Stomach smooth muscle (tissue), 2 donors: ENCODE data around the gene MIR17HG.

Experiments
- H3K27ac ChIP-seq: one replicate; pipeline ENCODE4 v1.7.0; 2013; ENCODE audit warnings: mild to moderate bottlenecking, low read length, inconsistent platforms
- H3K27me3 ChIP-seq, 2 donors: one replicate each; pipeline ENCODE4 v1.7.0; 2013; ENCODE audit warnings: low read length in 2 of 2; ENCODE audit not compliant: insufficient read depth in 2 of 2, control insufficient read depth in 1 of 2
- H3K36me3 ChIP-seq, 2 donors: one replicate each; pipeline ENCODE4 v1.7.0; 2013; ENCODE audit warnings: low read length in 2 of 2; ENCODE audit not compliant: control insufficient read depth in 2 of 2, insufficient read depth in 2 of 2
- H3K4me1 ChIP-seq: one replicate; pipeline ENCODE4 v1.7.0; 2013; ENCODE audit warnings: low read length; ENCODE audit not compliant: control insufficient read depth, insufficient read depth
- H3K4me3 ChIP-seq, 2 donors: one replicate each; pipeline ENCODE4 v1.7.0; 2013; ENCODE audit warnings: low read length in 2 of 2
- H3K9ac ChIP-seq, 2 donors: one replicate each; pipeline ENCODE4 v1.7.0; 2013; ENCODE audit warnings: low read length in 2 of 2, mild to moderate bottlenecking in 1 of 2
- H3K9me3 ChIP-seq, 2 donors: one replicate each; pipeline ENCODE4 v1.7.0; 2013; ENCODE audit warnings: low read length in 2 of 2; ENCODE audit not compliant: control insufficient read depth in 2 of 2
- donor health status: healthy.
- donor health status: Pancreatic carcinoma.

The MIR17HG gene

GRCh38 chr13:91368676-91369440 is 21.4 kb downstream of the MIR17HG start:
- no peaks in the 10 kb centered on the region for H3K9me3 ChIP-seq

GRCh38 chr13:91369441-91369831 is 21.9 kb downstream of the MIR17HG start:
- Histone ChIP-seq H3K4me3 (no peak overlapping the region), H3K4me1 (no peaks in the 10 kb centered on the region), H3K27ac (no peak overlapping the region), H3K27me3 (no peaks in the 10 kb centered on the region), H3K9ac (no peak overlapping the region), H3K9me3 (no peaks in the 10 kb centered on the region), H3K36me3 (no peaks in the 10 kb centered on the region)

More at GRCh38 chr13:91368676-91369440, 21.4 kb downstream of the MIR17HG start:
- Histone ChIP-seq H3K4me3 (no peak overlapping the region), H3K4me1 (no peaks in the 10 kb centered on the region), H3K27me3 (no peaks in the 10 kb centered on the region), H3K27ac (no peak overlapping the region), H3K9ac (no peak overlapping the region), H3K36me3 (no peaks in the 10 kb centered on the region)

- Histone ChIP-seq H3K27me3 (no peaks in the 10 kb centered on the region), H3K4me3 (no peak overlapping the region), H3K36me3 (no peaks in the 10 kb centered on the region), H3K27ac (no peak overlapping the region), H3K4me1 (no peaks in the 10 kb centered on the region), H3K9ac (no peak overlapping the region), H3K9me3 (peaks cover 0 to under 1% of the 10 kb centered on the region in 2 donors)
Measured at GRCh38 chr13:91370501-91370900, 23.0 kb downstream of the MIR17HG start.

- no peak overlapping the region for H3K27ac ChIP-seq
- H3K4me3 ChIP-seq, result no peak overlapping the region
- no peaks in the 10 kb centered on the region for H3K27me3 ChIP-seq
- H3K4me1 ChIP-seq, result no peaks in the 10 kb centered on the region
- no peaks in the 10 kb centered on the region for H3K36me3 ChIP-seq
- H3K9me3 ChIP-seq, result peaks cover 0 to 2% of the 10 kb centered on the region in 2 donors
- no peak overlapping the region for H3K9ac ChIP-seq
Measured at GRCh38 chr13:91372911-91373310, 25.4 kb downstream of the MIR17HG start.

GRCh38 chr13:91375116-91375729 is 27.7 kb downstream of the MIR17HG start:
- Histone ChIP-seq H3K27me3 (no peaks in the 10 kb centered on the region), H3K36me3 (no peaks in the 10 kb centered on the region), H3K4me3 (no peak overlapping the region), H3K9me3 (peaks cover 0 to 2% of the 10 kb centered on the region in 2 donors), H3K9ac (no peak overlapping the region), H3K4me1 (no peaks in the 10 kb centered on the region), H3K27ac (no peak overlapping the region)

- H3K27ac ChIP-seq, result no peak overlapping the region
- H3K36me3 ChIP-seq, result no peaks in the 10 kb centered on the region
- no peaks in the 10 kb centered on the region for H3K9me3 ChIP-seq
- no peak overlapping the region for H3K9ac ChIP-seq
- no peaks in the 10 kb centered on the region for H3K27me3 ChIP-seq
- no peaks in the 10 kb centered on the region for H3K4me1 ChIP-seq
- no peak overlapping the region for H3K4me3 ChIP-seq
Measured at GRCh38 chr13:91381371-91381770, 33.9 kb downstream of the MIR17HG start.

GRCh38 chr13:91383836-91384235 is 36.3 kb downstream of the MIR17HG start:
- no peaks in the 10 kb centered on the region for H3K27me3 ChIP-seq
- H3K9ac ChIP-seq, result no peak overlapping the region
- no peaks in the 10 kb centered on the region for H3K4me1 ChIP-seq
- H3K9me3 ChIP-seq, result no peaks in the 10 kb centered on the region
- no peaks in the 10 kb centered on the region for H3K36me3 ChIP-seq
- no peak overlapping the region for H3K27ac ChIP-seq
- H3K4me3 ChIP-seq, result no peak overlapping the region

- Histone ChIP-seq H3K9me3 (no peaks in the 10 kb centered on the region), H3K36me3 (no peaks in the 10 kb centered on the region), H3K9ac (no peak overlapping the region), H3K27ac (no peak overlapping the region), H3K4me3 (no peak overlapping the region), H3K27me3 (no peaks in the 10 kb centered on the region), H3K4me1 (no peaks in the 10 kb centered on the region)
Measured at GRCh38 chr13:91384896-91385295, 37.4 kb downstream of the MIR17HG start.

- no peaks in the 10 kb centered on the region for H3K36me3 ChIP-seq
- H3K27me3 ChIP-seq, result peaks cover 0 to 7% of the 10 kb centered on the region in 2 donors
- no peaks in the 10 kb centered on the region for H3K4me1 ChIP-seq
- no peak overlapping the region for H3K4me3 ChIP-seq
- no peak overlapping the region for H3K27ac ChIP-seq
- H3K9ac ChIP-seq, result no peak overlapping the region
- no peaks in the 10 kb centered on the region for H3K9me3 ChIP-seq
Measured at GRCh38 chr13:91389186-91389585, 41.7 kb downstream of the MIR17HG start.

GRCh38 chr13:91397595-91397994 is 50.1 kb downstream of the MIR17HG start:
- no peaks in the 10 kb centered on the region for H3K36me3 ChIP-seq
- H3K4me1 ChIP-seq, result peaks cover 4% of the 10 kb centered on the region
- no peak overlapping the region for H3K4me3 ChIP-seq
- H3K9me3 ChIP-seq, result no peaks in the 10 kb centered on the region
- no peak overlapping the region for H3K27ac ChIP-seq
- H3K27me3 ChIP-seq, result peaks cover 34 to 37% of the 10 kb centered on the region in 2 donors
- H3K9ac ChIP-seq, result no peak overlapping the region
